PFSK-1 (cell line): ENCODE data around the gene GALK1.

Experiments
- FOXP2 ChIP-seq: optimal IDR thresholded peaks from 2 replicates; pipeline ENCODE3; 2011; ENCODE audit warnings: borderline replicate concordance, control low read depth, inconsistent platforms; ENCODE audit not compliant: insufficient read depth; ENCODE audit errors: extremely low read length, extremely low read depth
- POLR2AphosphoS5 ChIP-seq: IDR thresholded peaks from 2 replicates; pipeline ENCODE4 v1.6.1; 2012; ENCODE audit warnings: low read depth, mild to moderate bottlenecking, control low read depth, low read length, moderate library complexity
- SIN3A ChIP-seq: IDR thresholded peaks from 2 replicates; pipeline ENCODE4 v1.6.1; 2012; ENCODE audit warnings: mild to moderate bottlenecking, low read length, moderate library complexity, borderline replicate concordance; ENCODE audit not compliant: insufficient read depth
- TAF1 ChIP-seq: IDR thresholded peaks from 2 replicates; pipeline ENCODE4 v1.6.1; 2012; ENCODE audit warnings: low read length, control low read depth, borderline replicate concordance; ENCODE audit not compliant: insufficient read depth

- TF ChIP-seq TAF1 (no peak), FOXP2 (no peak), SIN3A (no peak), POLR2AphosphoS5 (no peak)
These were observed 14.2 kb downstream of the GALK1 start for GRCh38 chr17:75750661-75751423.
